Activated CD4-positive, alpha-beta T cell treated with anti-CD3 and anti-CD28 coated beads for 4 hours (primary cell): ENCODE measurements around the gene KLHDC8B.
A peak's percentile ranks its signal among the peaks of the same experiment; 100 is the strongest.

Experiments
- DNase-seq, 2 donors: peaks; one replicate each; pipeline ENCODE4 v3.0.0-alpha.2; 2020

Gene KLHDC8B

DNA sequence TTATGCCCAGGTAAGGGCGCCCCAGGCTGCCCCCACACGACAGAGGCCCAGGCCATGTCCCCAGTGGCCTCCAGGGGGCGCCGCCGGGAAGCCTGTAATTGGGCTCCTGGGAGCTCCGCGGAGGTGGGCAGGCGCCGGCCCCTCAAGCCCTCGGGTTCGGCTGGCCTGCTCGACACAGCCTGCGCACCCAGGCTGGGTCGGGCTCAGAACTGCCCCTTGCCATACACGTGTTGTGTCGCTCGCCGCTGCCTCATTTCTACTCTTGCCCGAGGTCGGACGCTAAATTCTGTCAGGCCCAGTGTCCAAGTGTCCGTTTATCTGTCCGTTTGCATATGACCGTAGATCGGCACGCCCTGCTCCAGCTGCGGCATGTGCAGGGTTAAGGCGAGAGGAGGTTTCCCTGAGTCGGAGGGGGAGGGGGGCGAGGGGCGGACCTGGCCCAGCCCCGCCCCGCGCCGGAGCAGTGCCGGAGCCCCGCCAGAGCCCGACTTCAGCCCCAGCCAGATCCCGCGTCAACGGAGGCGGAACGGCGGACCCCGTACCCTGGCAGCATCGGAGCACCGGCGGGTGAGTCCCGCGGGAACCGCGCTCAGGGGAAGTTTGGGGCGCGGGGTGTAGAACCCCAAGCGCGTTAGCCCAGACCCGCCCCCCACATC is at the start of gene KLHDC8B:
Gene KLHDC8B (plus strand): TSS at position 480 of the 656 bp plus-strand sequence. CDS start 1,172 bp downstream, outside the sequence.
- DNase-seq, result peak; percentile 71 to 75

DNA sequence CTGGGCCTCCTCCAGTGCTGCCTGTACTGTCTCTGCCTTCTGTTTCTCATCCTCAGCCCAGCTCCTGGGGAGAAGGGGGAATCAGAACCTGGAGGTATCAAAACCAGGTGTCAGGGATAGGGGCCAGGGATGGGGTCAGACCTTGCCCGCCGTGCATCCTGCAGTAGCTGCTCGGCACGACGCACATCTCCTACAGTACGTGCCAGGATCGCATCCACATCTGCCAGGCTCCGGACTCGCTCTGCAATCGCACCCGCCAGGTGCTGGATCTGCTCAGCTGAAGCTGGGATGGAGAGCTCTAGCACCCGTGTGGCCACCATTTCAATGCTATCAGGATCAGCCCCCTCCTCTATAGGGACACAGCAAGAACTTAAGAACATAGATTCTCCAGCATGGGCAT is 49.4 kb upstream of the KLHDC8B start:
- DNase-seq, result no peak

DNA sequence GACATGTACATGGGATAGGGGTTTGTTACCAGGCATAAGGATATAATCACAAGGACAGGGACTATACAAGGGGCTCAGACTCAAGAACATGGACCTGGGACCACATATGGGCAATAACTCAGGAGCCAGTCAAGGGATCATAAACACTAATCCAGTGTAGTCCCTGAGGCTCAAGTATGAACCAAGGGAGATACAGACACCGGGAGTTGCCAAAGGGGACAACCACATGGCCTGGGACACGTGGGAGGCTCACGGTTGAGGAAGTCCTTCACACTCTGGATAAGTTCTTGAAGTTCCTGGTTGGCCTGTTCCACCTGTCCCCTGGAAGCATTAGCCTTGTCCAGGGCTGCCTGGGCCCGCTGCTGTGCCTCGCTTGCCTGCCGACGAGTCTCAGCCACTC is 48.9 kb upstream of the KLHDC8B start:
- no peak for DNase-seq

DNA sequence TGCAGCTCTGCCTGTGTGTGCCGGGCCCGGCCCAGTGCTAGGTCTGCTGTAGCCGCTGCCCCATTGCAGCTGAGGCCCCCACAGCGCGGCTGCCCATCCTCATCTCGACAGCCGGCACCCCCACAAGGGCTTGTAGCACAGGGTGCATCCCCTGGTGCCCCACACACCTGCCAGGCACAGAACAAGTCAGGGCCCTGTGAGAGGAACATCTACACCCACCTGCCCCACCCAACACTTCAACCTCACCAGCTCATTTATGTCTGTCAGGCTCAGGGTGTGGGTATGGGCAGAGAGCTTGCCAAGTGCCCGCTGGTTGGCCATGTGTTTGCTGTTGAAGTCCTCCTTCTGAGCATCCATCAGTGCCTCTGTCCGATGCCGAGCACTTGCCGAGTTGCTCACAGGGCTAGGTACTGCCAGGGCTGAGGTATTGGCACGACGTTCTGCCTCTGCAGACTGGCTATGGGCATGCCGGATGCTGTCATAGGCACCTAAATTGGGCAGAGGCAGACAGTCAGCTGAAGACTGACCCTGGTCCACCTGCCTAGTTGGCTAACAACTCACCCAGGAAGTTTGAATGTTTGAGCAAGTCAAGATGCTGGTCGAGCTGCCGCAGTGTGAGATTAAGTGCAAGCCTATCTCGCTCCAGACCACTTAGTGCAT is 48.4 kb upstream of the KLHDC8B start:
- no peak for DNase-seq

DNA sequence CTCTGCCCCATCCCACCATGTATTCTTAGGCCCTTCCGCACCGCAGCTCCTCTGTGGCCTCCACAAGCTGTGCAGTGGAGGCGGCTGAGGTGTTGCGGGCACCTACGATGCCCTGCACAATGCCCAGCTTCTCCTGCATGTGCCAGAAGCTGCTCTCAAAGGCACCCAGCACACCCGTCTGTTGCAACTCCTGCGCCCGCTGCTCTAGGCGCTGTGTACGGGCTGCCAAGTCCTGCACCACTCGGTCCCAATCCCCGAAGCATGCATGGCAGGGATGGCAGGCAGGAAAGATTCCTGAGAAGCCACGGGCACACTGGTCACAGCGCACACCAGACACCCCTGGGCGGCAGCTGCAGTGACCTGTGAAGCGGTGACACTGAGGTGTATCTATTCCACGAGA is 47.7 kb upstream of the KLHDC8B start:
- no peak for DNase-seq

DNA sequence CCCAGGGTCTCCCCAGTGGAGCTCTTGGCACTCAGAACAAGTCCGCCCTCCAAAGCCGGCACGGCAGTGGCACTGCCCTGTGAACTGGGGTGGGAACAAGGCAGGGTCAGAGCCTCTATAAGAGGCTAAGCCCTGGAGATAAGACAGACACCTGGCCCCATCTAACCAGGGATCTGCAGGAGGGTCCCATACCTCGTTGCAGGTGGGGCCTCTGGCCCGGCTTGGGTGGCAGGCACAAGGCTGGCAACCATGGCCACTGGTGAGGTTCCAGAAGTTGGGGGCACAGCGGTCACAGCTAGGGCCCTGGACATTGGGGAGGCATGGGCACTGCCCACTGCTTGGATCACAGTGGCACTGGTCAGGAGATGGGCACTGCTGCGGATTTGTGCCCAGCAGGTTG is 47.2 kb upstream of the KLHDC8B start:
- DNase-seq, result no peak

DNA sequence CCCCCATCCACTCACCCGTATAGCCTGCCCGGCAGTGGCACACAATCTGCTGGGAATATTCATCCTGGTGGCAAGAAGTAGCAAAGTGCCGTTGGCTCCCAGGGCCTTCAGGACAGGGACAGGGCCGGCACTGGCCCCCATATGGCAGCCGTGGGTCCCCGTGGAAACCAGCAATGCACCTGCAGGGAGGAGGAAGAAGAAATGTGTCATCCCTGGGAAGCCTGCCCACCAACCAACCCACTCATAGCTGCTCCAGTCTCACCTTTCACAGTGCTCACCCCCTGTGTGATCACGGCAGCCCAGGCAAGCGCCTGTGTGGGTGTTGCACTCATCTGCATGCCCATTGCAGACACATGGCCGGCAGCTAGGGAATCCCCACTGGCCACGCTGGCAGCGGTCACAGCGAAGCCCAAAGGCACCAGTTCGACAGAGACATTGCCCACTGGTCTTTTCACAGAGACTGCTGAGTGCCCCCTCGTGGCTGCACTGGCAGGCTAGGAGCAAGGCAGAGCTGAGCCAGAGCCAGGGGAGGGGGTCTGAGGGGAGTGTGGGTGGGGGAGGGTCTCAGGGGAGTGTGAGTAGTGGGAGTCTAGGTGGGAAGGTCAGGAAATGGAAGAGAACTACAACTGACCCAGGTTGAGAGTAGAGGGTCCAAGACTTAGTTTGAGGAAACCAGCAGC is 46.3 kb upstream of the KLHDC8B start:
- DNase-seq, result no peak

DNA sequence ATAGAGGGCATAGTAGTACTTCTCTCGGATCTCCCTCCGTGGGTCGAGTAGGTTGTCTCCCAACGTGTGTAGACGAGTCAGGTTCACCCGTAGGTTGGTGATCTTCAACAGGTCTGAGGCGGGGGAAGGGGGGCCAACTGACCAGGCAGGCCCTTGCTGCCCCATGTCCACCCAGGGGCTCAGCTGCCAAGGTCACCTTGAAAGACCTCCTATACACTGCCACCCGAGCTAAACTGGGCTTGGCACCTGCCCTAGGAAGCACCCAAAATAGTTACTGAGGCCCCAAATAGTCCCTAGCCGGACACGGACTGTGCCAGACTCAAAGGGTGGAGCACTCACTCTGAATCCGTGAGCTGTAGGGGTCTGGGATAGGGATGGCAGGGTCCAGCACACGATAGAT is 40.4 kb upstream of the KLHDC8B start:
- DNase-seq, result no peak

DNA sequence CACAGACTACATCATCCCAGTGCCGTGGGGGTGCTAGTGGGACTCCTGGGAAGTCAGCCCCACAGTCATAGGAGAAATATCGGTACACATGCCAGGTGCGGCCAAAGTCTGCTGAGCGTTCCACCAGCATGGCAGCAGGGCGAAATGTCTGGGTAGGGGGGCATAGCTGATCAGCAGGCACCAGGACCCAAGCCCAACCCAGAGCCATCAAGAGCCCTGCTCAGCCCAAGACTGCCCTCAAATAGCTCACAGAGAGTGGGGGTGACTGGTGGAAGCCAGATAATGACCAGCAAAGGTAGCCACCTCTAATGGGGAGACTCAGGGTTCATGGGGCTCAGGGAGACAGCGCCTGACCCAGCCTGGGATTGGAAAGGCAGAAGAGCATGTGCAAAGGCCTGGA is 39.8 kb upstream of the KLHDC8B start:
- DNase-seq, result no peak

DNA sequence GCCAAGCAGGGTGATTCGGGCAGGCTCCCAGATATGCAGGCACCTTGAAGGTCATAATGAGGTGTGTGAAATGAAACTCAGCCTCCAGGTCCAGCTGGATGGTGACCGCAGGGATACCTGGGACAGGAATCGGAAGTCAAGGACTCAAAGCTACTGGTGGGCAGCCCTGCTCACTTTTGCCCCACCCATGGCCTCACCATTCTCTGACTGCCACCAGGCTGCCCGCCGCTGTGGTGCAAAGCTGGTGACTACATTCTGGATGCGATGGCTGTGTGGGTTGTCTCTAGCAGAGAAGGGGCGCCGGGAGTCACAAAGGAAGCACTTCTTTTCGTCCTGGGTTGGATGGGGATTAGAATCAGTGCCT is 39.3 kb upstream of the KLHDC8B start:
- no peak for DNase-seq

DNA sequence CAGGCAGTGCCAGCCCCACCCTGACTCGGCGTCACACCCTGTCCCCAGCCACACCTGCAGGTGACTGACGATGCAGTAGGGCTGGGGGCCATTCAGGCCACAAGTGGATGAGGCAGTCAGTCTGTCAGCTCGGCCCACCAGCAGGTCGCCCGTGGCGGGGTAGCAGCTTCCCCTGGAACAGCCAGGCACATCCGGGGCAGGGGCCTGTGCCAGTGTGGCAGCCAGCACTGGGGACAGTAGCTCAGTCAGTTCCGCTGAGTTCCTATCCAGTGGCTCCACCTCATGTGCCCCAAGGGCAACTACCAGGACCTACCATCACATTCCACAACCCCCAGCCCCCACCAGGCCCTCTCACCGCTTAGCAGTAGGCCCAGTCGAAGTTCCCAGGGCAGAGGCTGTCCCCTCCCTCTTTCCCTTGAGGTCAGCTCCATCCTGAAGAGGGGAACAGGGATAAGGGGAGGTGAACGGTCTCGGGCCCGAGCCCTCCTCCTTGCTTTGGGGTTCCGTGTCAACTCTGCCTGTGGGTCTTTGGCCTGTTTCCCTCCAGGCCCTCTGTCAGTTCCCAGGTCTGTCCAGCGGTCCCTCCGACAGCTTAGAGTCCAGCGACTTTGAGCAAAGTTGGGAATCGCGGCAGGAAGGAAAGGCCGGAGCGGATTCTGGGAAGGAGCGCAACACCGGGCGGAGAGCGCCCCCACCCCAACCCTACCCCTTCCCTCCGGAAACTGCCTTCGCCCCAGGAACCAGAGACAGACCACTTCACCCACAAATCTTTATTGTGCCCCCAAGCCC is 38.8 kb upstream of the KLHDC8B start, which contains the start of gene LAMB2:
Gene LAMB2 (minus strand): TSS at position 614 of the 789 bp plus-strand sequence. CDS start 183 bp downstream, at position 431.
- no peak for DNase-seq

DNA sequence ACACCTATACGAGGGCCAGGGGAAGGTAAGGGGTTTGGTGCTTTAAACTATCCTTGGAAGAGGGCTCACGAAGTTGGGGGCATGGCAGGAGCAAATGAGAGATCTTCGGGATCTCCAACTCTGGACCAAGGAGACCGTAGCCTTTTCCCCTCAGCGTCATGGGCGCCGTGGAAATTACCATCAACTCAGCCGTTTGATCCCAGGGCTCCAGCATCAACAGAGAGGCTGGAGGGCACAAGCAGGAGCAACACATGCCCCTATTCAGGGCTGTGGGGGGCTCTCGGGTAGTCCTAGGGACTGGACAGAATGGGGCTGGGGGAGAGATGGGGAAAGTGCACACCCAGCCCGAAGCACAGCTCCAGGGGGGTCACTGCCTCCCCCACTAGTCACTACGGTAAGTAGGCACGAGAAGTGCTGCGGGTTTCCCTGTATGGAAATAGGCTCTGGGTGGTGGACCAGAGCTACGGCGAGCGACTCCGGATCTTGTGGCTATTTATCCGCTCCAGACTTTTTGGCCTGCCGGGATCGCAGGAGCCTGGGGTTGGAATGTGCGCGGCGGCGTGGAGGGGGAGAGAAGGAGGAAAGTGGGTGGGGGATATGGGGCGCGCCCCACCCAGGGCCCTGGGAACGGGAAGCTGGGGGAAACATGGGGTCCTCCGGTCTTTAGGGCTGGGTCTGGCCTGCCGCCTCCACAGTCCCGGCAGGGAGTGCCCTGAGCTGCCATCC is 38.0 kb upstream of the KLHDC8B start:
- DNase-seq, result no peak

DNA sequence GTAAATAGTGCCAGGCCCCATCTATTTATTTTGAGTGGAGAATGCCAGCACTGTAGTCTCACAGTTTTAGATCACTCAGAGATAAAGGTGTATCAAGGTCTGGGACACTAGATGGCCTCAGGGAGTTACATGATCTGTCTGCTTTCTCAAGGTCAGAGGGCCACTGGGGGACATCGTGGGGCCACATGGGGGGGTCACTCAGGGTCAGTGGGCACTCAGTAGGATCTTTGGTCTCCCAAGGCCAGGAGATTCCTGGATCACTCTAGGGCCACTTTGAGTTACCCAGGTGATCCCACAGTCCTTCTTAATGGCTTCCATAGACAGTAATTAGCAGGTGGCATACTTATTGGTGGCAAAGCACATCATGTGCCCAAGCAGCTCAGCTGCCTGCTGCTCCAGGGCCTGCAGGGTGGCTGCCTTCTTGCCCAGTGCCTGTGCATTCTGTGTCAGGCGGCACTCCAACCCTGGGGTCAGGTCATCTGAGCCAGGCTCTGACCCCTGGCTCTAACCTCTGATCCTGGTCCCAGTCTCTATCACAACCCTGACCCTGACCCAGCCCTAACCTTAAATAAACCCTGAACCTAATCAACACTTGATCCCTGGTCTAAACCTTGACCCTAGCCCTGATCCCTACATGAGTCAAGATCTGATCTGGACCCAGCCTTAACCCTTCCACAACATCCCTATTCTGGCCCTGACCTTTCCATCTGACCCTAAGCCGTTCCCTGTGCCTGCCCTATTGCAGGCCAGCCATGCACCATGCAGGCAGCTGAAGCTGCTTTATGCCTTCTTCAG is 36.7 kb upstream of the KLHDC8B start:
- DNase-seq, result no peak

DNA sequence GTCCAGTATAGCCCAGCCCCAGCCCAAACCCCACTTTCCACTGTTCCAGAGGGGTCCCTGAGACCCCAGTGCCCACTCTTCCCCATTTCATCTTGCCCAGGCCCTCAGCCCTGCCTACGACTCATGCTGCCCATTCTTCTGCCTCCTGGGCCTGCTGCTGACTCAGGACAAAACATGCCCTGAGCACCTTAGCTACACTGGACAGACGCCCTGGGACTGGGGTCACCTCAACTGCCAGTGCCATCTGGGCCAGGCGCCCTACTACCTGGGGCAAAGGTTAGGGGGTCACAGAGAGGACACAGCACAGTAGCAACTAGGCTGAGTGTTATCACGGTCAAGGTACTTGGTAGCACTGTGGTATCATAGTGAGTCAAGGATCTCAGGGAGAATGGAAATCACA is 35.9 kb upstream of the KLHDC8B start:
- no peak for DNase-seq

DNA sequence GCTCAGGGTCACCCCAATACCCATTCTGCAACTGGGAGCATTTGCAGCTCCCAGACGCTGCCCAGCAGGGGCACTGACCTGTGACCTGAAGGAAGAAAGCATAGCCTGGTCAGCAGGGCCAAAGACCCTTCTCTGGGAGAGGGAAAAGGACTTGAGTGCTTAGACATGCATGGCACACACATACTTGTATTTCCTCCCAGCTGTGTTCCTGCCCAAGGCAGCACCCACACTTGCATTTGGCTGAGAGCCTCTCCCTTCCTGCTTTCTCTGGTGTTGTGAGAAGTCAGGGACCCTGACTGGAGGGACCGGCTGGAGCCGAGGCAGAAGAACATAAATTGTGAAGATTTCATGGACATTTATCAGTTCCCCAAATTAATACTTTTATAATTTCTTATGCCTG is 31.3 kb upstream of the KLHDC8B start:
- DNase-seq, result no peak

DNA sequence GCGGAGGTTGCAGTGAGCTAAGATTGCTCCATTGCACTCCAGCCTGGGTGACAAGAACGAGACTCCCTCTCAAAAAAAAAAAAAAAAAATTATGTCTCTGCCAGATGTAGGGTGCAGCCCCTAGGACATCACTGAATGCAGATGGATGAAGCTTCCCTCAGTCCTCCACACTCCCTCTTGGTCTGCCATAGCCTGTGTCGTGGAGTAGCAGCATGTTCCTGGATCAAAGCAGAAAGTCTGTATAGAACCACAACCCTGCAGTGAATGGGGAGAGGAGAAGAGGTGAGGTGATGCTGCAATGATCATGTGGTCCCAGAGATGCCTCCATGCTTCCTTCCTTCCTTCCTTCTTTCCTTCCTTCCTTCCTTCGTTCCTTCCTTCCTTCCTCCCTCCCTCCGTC is 23.2 kb upstream of the KLHDC8B start:
- DNase-seq, result no peak

DNA sequence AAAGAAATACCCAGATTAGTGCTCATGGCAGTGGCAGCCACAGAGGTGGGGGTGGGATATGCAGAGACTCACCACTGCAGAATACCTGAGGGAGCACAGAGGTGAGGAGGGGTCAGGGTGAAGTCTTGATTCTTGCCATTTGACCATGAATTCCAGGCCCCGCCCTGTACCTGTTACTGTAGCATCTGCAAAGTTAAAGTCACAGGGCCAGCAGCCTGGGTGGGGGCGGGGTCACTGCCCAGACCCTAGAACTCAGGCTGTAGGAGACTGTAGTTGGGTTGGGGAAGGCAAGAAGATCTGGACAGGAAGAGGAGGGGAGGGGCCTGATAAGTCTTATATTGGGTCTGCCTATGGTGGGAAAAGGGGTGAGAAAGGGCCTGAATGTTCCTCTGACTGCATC is 19.8 kb upstream of the KLHDC8B start:
- DNase-seq, result no peak

DNA sequence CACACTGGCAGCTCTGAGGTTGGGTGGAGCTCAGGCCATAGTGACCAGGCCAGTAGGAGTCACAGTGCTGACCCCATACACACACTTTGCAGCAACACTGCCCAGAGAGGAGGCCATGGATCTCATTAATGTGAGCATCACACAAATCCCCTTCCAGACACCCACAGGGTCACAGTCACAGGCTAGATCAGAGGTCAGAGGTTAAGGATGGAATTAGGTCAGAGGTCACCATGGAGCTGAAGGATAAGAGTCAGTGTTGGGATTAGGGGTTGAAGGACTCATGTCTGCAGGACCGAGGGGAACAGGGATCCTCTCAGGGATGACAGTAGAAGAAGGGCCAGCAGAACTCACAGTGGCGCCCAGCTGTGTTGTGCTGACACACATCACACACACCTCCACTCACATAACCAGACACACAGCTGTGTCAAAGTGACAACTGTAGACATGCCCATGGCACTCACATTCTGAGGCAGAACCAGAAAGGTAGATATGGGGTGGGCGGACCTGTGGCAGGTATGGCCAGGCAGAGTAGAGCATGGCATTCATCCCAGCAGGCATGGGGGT is 18.0 kb upstream of the KLHDC8B start:
- DNase-seq, result no peak

DNA sequence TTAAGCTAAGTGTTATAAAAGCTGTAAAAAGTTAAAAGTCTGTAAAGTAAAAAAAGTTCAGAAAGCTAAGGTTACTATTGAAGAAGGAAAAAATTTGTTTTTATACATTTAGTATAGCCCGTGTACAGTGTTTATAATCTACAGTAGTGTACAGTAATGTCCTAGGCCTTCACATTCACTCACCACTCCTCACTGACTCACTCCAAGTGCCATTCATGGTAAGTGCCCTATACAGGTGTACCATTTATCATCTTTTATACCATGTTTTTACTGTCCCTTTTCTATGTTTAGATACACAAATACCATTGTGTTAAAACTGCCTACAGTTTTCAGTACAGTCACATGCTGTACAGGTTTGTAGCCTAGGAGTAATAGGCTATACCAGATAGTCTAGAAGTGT is 14.1 kb upstream of the KLHDC8B start:
- no peak for DNase-seq

DNA sequence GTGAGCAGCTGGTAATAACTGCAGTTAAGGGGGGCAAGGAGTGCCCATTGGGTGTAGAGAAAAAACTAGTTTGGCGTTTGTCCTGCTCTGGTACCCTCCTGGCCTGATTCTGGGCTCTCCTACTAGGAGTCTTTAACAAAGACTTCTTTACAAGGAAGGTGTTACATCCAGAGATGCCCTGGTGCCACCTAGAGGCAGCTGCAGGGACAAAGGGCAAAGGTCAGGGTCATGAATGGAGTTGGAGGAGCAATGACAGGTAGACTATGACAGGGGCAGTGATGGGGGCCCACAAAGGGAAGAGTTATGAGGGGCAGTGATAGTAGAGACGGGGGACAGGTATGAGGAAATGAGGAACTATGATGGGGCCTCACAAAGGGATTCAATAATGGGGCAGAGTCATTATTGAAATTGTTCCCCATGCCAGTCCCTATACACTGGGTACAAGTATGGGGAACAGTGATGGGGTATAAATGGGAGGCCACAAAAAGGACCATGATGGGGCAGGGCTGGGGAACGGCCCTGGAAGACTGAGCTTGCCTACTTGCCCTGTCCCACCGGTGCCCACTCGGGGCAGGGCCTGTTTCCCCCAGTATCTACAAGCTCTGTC is 13.2 kb upstream of the KLHDC8B start:
- DNase-seq, result peak; percentile 51 to 66

DNA sequence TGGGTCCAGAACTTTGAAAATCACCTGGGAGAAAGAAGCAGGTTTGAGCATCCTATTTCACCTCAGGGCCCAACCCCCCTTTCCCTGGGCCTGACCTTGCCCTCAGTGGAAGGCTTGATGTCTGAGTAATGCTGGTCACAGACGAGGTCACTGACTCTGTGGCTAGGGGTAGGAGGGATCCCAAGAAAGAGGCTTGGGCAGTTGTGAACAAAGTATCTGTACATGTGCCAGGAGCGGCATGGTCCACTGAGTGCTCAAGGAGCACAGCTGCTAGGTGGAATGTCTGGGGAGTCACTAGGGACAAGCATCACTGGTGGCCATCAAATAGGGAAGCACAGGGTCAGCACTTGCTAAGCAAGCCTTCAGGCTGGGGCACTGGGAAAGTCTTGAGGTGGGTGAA is 12.6 kb upstream of the KLHDC8B start:
- no peak for DNase-seq
